ENCODE data around the gene EPHB1.

The EPHB1 gene

DNA sequence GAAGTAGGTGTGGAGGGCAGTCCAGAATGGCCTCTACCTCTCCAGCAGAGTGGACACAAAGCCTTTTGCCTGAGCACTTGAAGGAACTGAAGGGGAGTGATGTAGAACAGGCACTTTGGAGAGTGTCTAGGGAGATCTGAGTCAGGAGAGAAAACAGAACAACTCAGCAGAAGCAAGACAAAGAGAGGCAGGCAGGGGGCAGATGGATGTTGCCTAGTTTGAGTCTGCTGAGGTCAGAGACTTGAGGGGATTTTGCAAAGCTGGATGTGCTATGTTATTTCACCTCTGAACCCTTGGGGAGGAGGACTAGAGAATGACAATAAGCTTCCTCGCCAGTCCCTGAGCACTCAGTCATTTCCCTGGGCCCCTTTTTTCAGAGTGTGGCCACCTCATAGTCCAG is 366.4 kb downstream of the EPHB1 start:
- no peak for DNase-seq (ENCODE audit: low read depth in 2 of 2)

DNA sequence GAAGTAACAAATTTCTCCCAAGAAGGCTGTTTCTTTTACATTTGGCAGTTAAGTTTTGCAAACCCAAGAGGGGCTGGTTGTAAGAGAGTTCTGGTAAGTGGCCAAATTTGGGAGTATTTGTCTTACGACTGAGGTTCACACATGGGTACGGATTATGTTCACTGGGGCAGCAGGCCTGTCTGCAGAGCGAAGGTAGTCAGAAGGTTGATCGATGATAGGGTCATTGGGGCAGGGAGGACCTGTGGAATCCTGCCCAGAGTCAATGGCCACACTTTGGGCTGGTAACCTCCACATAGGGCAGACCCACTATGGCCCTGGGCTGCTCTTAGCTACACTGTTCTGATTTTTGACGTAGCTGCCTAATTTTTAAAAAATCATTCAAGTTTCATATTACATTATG is 368.6 kb downstream of the EPHB1 start:
- no peak for DNase-seq (ENCODE audit: low read depth in 2 of 2)

GRCh38 chr3:135165260-135165659 is 370.2 kb downstream of the EPHB1 start:
- no peak for DNase-seq (ENCODE audit: low read depth in 2 of 2)

DNA sequence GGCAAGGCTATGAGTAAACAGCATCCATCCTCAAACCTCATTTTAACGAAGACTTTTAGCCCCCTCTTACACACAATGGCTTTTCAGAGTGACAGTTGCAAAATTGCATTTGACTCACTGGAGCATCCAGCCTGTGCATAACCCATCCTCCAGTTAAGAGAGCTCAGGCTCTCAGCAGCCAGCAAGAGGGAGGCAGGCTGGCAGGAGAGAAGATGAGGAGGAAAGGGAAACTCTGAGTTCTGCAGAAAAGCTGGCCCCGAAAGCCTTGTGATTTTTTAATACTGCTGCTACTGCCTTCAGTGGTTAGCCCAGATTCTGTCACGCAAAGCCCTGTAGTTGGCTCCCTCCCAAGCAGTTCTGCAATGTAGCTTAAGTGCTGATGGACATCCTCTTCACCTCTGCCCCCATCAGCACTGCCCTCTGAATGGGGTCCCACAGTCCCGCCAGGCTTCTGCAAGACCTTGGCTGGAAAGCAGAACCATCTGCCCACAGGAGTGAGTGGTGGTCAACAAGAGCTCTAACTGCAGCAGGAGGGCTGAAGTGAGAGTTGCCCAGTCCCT is 371.3 kb downstream of the EPHB1 start:
- no peak for DNase-seq (ENCODE audit: low read depth in 2 of 2)

- no peak for DNase-seq (ENCODE audit: low read depth in 2 of 2)
Measured at GRCh38 chr3:135168822-135169221, 373.8 kb downstream of the EPHB1 start.

DNA sequence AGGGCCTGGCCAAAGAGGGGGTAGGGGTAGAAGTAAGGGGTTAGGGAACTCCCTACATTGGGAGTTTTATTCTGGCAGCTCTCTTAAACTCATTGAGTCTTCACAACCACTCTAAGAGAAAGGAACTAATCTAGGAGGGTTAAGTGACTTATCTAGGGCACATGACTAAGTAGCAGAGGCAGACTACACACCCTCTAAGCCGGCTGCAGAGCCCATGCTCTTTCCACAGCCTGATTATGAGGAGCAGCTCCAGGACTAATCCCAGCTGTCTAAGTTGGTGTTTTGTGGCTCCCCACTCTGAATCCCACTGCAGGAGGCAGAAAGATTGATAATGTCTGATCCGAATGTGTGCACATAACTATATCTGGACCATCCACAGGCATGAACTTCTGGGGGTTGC is 374.6 kb downstream of the EPHB1 start:
- no peak for DNase-seq (ENCODE audit: low read depth in 2 of 2)

GRCh38 chr3:135170732-135171131 is 375.7 kb downstream of the EPHB1 start:
- no peak for DNase-seq (ENCODE audit: low read depth in 2 of 2)

DNA sequence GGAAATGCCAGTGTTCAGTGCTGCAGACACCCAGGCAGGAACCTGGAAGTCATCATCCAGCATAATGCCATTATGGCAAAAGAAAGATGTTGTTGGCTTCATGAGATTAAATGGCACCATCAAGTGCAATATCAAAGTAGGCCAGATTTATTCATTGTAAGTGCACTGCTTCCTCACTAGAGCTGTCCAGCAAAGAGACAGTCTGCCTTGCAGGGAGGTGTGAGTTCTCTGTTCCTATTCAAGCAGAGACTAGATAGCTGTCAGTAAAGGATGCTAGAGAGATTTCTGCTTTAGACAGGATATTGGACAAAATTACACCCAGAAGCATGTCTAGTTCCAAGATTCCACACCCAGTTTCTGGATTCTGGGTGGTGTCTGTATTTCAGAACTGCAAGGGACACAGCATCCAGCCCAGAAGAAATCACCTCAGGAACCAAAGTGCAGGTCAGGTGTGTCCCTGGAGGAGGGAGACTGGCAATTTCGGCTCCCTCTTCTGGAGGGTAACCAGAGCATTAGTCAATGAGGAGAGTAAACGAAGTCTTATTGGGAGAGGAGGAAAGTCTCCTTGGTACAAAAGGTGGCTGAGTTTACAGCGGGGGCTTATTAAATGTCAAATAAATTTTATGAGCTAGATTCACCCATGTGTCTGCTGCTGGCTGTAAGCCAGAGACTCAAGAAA is 377.3 kb downstream of the EPHB1 start:
- no peak for DNase-seq (ENCODE audit: low read depth in 2 of 2)

DNA sequence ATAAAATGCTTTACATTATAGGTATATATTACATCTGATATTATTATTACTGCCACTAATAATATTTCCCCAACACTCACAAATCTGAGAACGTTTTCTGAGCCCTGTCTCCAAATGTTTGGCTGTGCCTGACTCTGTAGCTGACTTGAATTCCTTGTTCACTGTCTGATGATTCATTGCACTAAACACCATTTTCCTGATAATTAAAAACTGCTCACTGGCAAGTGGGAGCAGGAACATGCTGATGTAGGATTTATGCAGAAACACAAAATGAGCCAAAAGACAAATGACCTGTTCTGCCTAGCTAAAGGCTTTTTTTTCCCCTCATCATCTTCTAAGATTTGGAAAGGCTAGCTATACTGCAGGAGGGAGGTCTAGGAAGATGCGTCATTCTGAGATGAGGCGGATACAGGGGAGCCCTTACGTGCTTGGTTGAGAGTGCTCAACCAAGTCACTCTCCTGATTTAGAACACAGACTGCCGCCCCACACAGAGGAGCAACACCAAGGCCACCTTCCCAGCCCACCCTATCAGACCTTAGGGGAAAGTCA is 380.7 kb downstream of the EPHB1 start:
- DNase-seq (ENCODE audit: low read depth in 2 of 2): no peak

- no peak for DNase-seq (ENCODE audit: low read depth in 2 of 2)
Measured at GRCh38 chr3:135176881-135177280, 381.8 kb downstream of the EPHB1 start.

DNA sequence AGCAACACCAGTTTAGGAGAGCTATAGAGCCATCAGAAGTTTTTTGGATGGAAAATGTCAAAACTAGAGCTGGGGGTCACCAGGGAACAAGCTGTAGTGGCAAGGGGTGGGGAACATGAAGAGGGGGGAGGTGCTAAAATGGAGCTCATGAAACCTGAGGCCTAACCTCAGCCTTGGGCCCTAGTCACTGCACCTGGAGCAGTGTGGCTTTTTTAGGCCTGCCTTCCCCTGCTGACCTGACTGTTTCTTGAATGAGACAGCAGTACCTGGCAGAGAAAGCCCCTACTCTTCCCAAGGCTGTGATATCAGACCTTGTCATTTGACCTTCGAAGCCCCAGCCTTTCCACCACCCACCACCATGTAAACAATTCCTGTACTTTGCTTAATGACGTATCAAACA is 383.5 kb downstream of the EPHB1 start:
- DNase-seq (ENCODE audit: low read depth in 2 of 2): no peak

- no peak for DNase-seq (ENCODE audit: low read depth in 2 of 2)
Measured at GRCh38 chr3:135181408-135181807, 386.3 kb downstream of the EPHB1 start.

- no peak for DNase-seq (ENCODE audit: low read depth in 2 of 2)
Measured at GRCh38 chr3:135182364-135182998, 387.4 kb downstream of the EPHB1 start.

- DNase-seq (ENCODE audit: low read depth in 2 of 2): no peak
Measured at GRCh38 chr3:135190658-135191057, 395.6 kb downstream of the EPHB1 start.

DNA sequence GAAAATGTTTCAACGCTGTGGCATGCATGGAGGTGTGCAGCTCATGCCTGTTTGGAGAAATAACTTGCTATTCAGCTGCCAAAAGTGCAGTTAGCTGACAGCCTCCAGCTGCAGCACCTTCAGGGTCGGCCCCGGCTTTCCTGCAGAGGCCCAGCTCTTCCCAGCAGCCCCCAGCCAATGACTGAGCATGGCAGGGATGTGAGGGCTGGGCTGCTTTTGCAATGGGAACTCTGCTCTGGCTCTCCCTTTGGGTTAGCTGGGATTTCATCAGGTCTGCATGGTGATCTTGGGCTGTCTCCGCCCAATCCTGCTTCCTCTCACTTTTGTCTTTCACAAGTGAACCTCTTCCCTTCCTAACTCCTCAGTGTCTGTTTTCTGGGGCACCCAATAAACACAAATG is 396.6 kb downstream of the EPHB1 start:
- no peak for DNase-seq (ENCODE audit: low read depth in 2 of 2)

DNA sequence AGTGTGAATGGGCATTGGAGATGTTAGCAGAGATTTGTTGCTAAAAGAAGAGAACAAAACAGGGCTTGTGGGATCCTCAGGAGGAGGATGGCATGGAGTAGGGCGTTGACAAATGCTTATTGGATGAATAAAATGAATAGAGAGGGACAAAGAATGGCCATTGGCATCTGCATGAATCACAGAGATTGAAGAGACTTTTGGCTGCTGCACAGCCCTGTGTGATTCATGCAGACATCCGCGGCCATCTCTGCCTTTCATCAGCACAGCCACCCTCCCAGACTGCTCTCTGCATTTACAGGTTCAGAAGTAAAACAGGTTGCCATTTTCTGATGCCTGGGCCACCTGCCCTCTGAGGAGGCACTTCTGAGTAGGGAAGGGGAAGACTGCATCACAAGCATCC is 397.9 kb downstream of the EPHB1 start:
- DNase-seq (ENCODE audit: low read depth in 2 of 2): no peak

DNA sequence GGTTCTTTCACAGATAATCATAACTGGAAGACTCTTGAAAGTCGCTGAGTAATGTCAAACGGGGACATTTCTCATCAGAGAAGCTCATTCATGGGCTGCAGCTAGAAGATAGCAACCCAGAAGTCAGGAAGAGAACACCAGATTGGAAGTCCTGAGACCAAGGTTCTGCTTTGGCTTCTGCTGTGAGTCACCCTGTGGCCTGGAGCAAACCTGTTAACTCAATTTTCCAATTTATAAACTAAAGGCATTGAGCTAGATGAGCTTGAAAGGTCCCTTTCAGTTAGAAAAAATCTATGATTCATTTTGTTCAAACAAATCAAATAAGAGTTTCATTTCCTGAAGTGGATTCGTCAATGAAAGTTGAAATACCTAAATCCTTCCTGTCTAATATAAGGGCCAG is 402.2 kb downstream of the EPHB1 start:
- no peak for DNase-seq (ENCODE audit: low read depth in 2 of 2)

- DNase-seq (ENCODE audit: low read depth in 2 of 2): no peak
Measured at GRCh38 chr3:135197856-135198255, 402.8 kb downstream of the EPHB1 start.

DNA sequence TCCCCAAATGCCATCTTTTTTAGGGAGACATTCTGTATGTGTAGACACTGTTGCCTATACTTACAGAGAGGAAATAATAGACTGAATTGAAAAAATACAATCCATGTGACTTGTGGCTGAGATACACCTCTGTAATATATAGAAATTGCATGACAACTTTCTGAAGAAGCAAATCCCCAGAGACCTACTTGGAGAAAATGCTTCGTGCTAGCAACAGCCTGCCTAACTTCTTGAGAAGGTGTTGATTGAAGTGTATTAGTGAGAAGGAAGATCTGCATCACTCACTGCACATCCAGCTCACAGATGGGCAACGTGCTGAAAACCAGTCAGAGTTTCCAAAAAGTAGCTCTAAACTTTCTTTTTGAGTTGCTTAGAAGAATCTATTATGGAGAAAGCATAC is 404.1 kb downstream of the EPHB1 start:
- no peak for DNase-seq (ENCODE audit: low read depth in 2 of 2)

GRCh38 chr3:135203026-135203425 is 408.0 kb downstream of the EPHB1 start:
- no peak for DNase-seq (ENCODE audit: low read depth in 2 of 2)

DNA sequence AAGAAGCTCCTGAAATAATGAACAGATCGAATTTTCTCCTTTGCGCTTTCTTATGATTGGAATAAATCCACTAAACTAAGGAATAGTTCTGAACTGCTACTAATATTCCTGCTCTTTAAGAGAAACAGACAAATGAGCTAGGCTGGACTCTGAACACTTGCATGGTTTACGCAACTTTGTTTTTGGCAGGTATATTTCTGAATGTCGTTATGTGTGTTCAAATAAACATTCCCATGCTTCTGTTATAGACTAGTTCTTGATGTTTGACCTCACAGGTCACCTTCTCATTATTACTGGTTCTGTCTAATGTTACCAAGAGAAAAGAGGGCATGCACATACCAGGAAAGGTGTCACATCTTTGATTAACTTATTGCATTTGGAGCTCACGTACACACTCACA is 418.2 kb downstream of the EPHB1 start:
- no peak for DNase-seq (ENCODE audit: low read depth in 2 of 2)

- DNase-seq (ENCODE audit: low read depth in 2 of 2): no peak
Measured at GRCh38 chr3:135213822-135214221, 418.8 kb downstream of the EPHB1 start.

- no peak for DNase-seq (ENCODE audit: low read depth in 2 of 2)
Measured at GRCh38 chr3:135214400-135214799, 419.3 kb downstream of the EPHB1 start.

Data from stimulated activated CD4-positive, alpha-beta T cell treated with anti-CD3 and anti-CD28 coated beads, Interleukin-15, amount 100 ng/mL, for 48 hours (primary cell).